Measurements from ENCODE around the gene TWNK.

DNA sequence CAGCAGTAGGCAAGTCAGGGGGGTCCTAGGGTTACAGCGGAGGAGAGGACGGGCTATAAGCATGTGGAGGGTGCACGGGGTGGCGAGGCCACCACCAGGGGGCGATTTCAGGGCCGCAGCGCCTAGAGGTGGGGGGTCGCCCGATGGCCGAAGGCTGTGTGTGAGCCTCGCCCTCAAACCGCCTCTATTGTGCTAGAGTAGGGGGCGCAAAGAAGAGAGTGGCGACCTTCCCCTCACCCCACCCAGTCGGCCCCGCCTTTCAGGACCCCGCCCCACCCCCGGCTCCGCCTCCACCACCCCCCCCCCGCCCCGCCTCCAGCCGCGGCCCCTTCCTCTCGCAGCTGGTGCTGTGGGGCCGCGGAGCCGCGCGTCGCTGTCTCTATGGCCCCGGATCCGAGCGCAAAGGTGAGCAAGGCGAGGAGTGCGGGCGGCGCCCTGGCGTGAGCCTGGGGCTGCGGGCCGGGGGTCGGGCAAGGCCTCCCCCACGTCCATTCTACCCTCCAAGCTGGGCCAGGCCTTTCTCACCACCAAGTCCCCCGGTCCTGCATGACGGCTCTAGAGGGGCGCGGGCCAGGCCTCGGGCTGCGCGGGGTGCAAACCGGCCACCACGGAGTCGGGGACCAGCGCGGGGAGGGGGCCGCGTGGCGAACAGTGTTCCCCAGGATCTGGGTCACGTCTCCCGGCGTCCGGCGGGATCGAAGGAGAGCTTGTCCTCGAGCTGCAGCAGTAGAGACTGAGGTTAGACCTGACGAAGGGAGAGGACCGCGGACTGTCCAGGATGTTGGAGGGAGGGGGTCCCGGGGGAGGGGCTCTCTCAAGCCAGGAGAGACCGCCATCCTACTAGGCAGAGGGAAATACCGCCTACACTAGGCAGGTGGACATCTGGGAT lies 17.9 kb upstream of the TWNK start, which contains the start of gene SEMA4G:
- TF ChIP-seq, protein P1, sequence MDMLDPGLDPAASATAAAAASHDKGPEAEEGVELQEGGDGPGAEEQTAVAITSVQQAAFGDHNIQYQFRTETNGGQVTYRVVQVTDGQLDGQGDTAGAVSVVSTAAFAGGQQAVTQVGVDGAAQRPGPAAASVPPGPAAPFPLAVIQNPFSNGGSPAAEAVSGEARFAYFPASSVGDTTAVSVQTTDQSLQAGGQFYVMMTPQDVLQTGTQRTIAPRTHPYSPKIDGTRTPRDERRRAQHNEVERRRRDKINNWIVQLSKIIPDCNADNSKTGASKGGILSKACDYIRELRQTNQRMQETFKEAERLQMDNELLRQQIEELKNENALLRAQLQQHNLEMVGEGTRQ (IDR thresholded peaks at IDR 0.05): no peak
- TF ChIP-seq, protein P2, sequence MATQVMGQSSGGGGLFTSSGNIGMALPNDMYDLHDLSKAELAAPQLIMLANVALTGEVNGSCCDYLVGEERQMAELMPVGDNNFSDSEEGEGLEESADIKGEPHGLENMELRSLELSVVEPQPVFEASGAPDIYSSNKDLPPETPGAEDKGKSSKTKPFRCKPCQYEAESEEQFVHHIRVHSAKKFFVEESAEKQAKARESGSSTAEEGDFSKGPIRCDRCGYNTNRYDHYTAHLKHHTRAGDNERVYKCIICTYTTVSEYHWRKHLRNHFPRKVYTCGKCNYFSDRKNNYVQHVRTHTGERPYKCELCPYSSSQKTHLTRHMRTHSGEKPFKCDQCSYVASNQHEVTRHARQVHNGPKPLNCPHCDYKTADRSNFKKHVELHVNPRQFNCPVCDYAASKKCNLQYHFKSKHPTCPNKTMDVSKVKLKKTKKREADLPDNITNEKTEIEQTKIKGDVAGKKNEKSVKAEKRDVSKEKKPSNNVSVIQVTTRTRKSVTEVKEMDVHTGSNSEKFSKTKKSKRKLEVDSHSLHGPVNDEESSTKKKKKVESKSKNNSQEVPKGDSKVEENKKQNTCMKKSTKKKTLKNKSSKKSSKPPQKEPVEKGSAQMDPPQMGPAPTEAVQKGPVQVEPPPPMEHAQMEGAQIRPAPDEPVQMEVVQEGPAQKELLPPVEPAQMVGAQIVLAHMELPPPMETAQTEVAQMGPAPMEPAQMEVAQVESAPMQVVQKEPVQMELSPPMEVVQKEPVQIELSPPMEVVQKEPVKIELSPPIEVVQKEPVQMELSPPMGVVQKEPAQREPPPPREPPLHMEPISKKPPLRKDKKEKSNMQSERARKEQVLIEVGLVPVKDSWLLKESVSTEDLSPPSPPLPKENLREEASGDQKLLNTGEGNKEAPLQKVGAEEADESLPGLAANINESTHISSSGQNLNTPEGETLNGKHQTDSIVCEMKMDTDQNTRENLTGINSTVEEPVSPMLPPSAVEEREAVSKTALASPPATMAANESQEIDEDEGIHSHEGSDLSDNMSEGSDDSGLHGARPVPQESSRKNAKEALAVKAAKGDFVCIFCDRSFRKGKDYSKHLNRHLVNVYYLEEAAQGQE (IDR thresholded peaks at IDR 0.05): no peak
- TF ChIP-seq, protein P3, sequence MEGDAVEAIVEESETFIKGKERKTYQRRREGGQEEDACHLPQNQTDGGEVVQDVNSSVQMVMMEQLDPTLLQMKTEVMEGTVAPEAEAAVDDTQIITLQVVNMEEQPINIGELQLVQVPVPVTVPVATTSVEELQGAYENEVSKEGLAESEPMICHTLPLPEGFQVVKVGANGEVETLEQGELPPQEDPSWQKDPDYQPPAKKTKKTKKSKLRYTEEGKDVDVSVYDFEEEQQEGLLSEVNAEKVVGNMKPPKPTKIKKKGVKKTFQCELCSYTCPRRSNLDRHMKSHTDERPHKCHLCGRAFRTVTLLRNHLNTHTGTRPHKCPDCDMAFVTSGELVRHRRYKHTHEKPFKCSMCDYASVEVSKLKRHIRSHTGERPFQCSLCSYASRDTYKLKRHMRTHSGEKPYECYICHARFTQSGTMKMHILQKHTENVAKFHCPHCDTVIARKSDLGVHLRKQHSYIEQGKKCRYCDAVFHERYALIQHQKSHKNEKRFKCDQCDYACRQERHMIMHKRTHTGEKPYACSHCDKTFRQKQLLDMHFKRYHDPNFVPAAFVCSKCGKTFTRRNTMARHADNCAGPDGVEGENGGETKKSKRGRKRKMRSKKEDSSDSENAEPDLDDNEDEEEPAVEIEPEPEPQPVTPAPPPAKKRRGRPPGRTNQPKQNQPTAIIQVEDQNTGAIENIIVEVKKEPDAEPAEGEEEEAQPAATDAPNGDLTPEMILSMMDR (IDR thresholded peaks at IDR 0.05): peak; percentile 60
- TF ChIP-seq KDM1A (IDR thresholded peaks at IDR 0.05; ENCODE audit: low read depth) (no peak), CHD2 (IDR thresholded peaks at IDR 0.05; ENCODE audit: low read length, partially characterized antibody) (no peak), TP53 (CRISPR knock-in tag; IDR thresholded peaks at IDR 0.05) (no peak), POLR2A (IDR thresholded peaks at IDR 0.05; ENCODE audit: low read length) (no peak; the same call in 1 of the 2 replicates), SMC3 (IDR thresholded peaks at IDR 0.05) (peak; percentile 44; the same call in 2 of the 3 replicates)

Data from A549 (cell line).